Thyroid gland (tissue), 4 donors: ENCODE measurements around the gene SLC5A4.

Experiments used
- CTCF ChIP-seq, 6 experiments: fragments of 200-600 bp in 3 of 6; fragments of 450-650 bp in 3 of 6; sonication (generic) in 3 of 6; IDR thresholded peaks; one replicate each; pipeline ENCODE4 v1.5.1; 2016 to 2019; ENCODE audit warnings: antibody characterized with exemption in 6 of 6, mild to moderate bottlenecking in 2 of 6, inconsistent platforms in 1 of 6, moderate library complexity in 1 of 6
- POLR2A ChIP-seq, 2 donors: fragments of 450-650 bp; IDR thresholded peaks; one replicate each; pipeline ENCODE4 v1.6.1; 2017; ENCODE audit warnings: antibody characterized with exemption in 2 of 2, mild to moderate bottlenecking in 2 of 2, moderate library complexity in 1 of 2

GRCh38 chr22:32181043-32181442 lies 74.1 kb downstream of the SLC5A4 start:
- TF ChIP-seq CTCF (IDR thresholded peaks at IDR 0.05) (no peak), POLR2A (IDR thresholded peaks at IDR 0.05) (no peak)
